ENCODE results near the gene TUBA3C. TPM values are rescaled to one million over a fixed set of nuclear protein-coding genes. Genes with fewer than 3 reads are reported as not detected.

The TUBA3C gene
- total RNA-seq, 1 donor from 2014 or later: not detected

GRCh38 chr13:19159761-19160420 lies 21.7 kb downstream of the TUBA3C start:
- peaks cover 26% of the 10 kb centered on the region for H3K9me3 Mint-ChIP-seq (ENCODE audit: unreplicated experiment)
- DNase-seq: no peak
- H3K27me3 Mint-ChIP-seq (ENCODE audit: unreplicated experiment): peaks cover 10% of the 10 kb centered on the region
- H3K4me1 Mint-ChIP-seq (ENCODE audit: low read depth, unreplicated experiment): no peaks in the 10 kb centered on the region
- H3K4me3 Mint-ChIP-seq (ENCODE audit: unreplicated experiment): no peak overlapping the region
- H3K36me3 Mint-ChIP-seq (ENCODE audit: unreplicated experiment): peaks cover 5% of the 10 kb centered on the region
- no peak overlapping the region for H3K27ac Mint-ChIP-seq (ENCODE audit: unreplicated experiment)
- no peak for TF ChIP-seq CTCF (IDR thresholded peaks at IDR 0.05; ENCODE audit: partially characterized antibody, unreplicated experiment)

GRCh38 chr13:19159181-19159580 lies 22.4 kb downstream of the TUBA3C start:
- peaks cover 30% of the 10 kb centered on the region for H3K9me3 Mint-ChIP-seq (ENCODE audit: unreplicated experiment)
- peaks cover 13% of the 10 kb centered on the region for H3K27me3 Mint-ChIP-seq (ENCODE audit: unreplicated experiment)
- no peak overlapping the region for H3K4me3 Mint-ChIP-seq (ENCODE audit: unreplicated experiment)
- H3K27ac Mint-ChIP-seq (ENCODE audit: unreplicated experiment): no peak overlapping the region
- H3K4me1 Mint-ChIP-seq (ENCODE audit: low read depth, unreplicated experiment): no peaks in the 10 kb centered on the region
- no peak for TF ChIP-seq CTCF (IDR thresholded peaks at IDR 0.05; ENCODE audit: partially characterized antibody, unreplicated experiment)
- peaks cover 10% of the 10 kb centered on the region for H3K36me3 Mint-ChIP-seq (ENCODE audit: unreplicated experiment)
- no peak for DNase-seq

- no peak overlapping the region for H3K27ac Mint-ChIP-seq (ENCODE audit: unreplicated experiment)
- DNase-seq: no peak
- peaks cover 13% of the 10 kb centered on the region for H3K27me3 Mint-ChIP-seq (ENCODE audit: unreplicated experiment)
- no peaks in the 10 kb centered on the region for H3K4me1 Mint-ChIP-seq (ENCODE audit: low read depth, unreplicated experiment)
- H3K9me3 Mint-ChIP-seq (ENCODE audit: unreplicated experiment): peaks cover 28% of the 10 kb centered on the region
- no peak for TF ChIP-seq CTCF (IDR thresholded peaks at IDR 0.05; ENCODE audit: partially characterized antibody, unreplicated experiment)
- H3K36me3 Mint-ChIP-seq (ENCODE audit: unreplicated experiment): peaks cover 10% of the 10 kb centered on the region
- H3K4me3 Mint-ChIP-seq (ENCODE audit: unreplicated experiment): no peak overlapping the region
Measured at GRCh38 chr13:19158526-19159174, 23.0 kb downstream of the TUBA3C start.

GRCh38 chr13:19158006-19158405 lies 23.6 kb downstream of the TUBA3C start:
- DNase-seq: no peak
- TF ChIP-seq CTCF (IDR thresholded peaks at IDR 0.05; ENCODE audit: partially characterized antibody, unreplicated experiment): no peak
- peaks cover 10% of the 10 kb centered on the region for H3K36me3 Mint-ChIP-seq (ENCODE audit: unreplicated experiment)
- H3K9me3 Mint-ChIP-seq (ENCODE audit: unreplicated experiment): peaks cover 29% of the 10 kb centered on the region
- H3K27me3 Mint-ChIP-seq (ENCODE audit: unreplicated experiment): peaks cover 16% of the 10 kb centered on the region
- no peaks in the 10 kb centered on the region for H3K4me1 Mint-ChIP-seq (ENCODE audit: low read depth, unreplicated experiment)
- no peak overlapping the region for H3K4me3 Mint-ChIP-seq (ENCODE audit: unreplicated experiment)
- H3K27ac Mint-ChIP-seq (ENCODE audit: unreplicated experiment): no peak overlapping the region

- no peak for DNase-seq
- TF ChIP-seq CTCF (IDR thresholded peaks at IDR 0.05; ENCODE audit: partially characterized antibody, unreplicated experiment): no peak
- H3K36me3 Mint-ChIP-seq (ENCODE audit: unreplicated experiment): peaks cover 10% of the 10 kb centered on the region
- no peaks in the 10 kb centered on the region for H3K4me1 Mint-ChIP-seq (ENCODE audit: low read depth, unreplicated experiment)
- no peak overlapping the region for H3K27ac Mint-ChIP-seq (ENCODE audit: unreplicated experiment)
- H3K9me3 Mint-ChIP-seq (ENCODE audit: unreplicated experiment): peaks cover 29% of the 10 kb centered on the region
- peaks cover 16% of the 10 kb centered on the region for H3K27me3 Mint-ChIP-seq (ENCODE audit: unreplicated experiment)
- H3K4me3 Mint-ChIP-seq (ENCODE audit: unreplicated experiment): no peak overlapping the region
Measured at GRCh38 chr13:19157461-19157860, 24.2 kb downstream of the TUBA3C start.
